Esophagus squamous epithelium (tissue), 5 donors: ENCODE measurements around the gene UGT1A4. TPM values are rescaled to one million over a fixed set of nuclear protein-coding genes. Genes with fewer than 3 reads are reported as not detected.
A peak's percentile ranks its signal among the peaks of the same experiment; 100 is the strongest.
"Not testable (repeated sequence)": the region's sequence is repeated elsewhere in the genome, so short reads cannot be mapped to it uniquely, and the experiment has no call there.

Source experiments
- DNase-seq: peaks from one replicate; lab custom pipeline; 2025; lab: John Stamatoyannopoulos, UW
- H3K27ac ChIP-seq, 4 donors: fragments of 200-600 bp; sonication (generic); one replicate each; pipeline ENCODE4 v1.5.1; 2016 to 2019; ENCODE audit warnings: mild to moderate bottlenecking in 1 of 4
- H3K27me3 ChIP-seq, 4 donors: fragments of 200-600 bp; sonication (generic); 1 replicate in 3 of 4; 2 replicates in 1 of 4; pipeline versions ENCODE4 v1.5.1 to v1.6.0; 2017 to 2021; ENCODE audit warnings: antibody characterized with exemption in 1 of 4
- H3K36me3 ChIP-seq, 3 donors: fragments of 200-600 bp; sonication (generic); one replicate each; pipeline ENCODE4 v1.5.1; 2016 to 2019
- H3K4me1 ChIP-seq, 3 donors: fragments of 200-600 bp; sonication (generic); one replicate each; pipeline ENCODE4 v1.5.1; 2017 to 2019
- H3K4me3 ChIP-seq, 4 donors: fragments of 200-600 bp; sonication (generic); 1 replicate in 3 of 4; 2 replicates in 1 of 4; pipeline ENCODE4 v1.5.1; 2016 to 2019; ENCODE audit warnings: mild to moderate bottlenecking in 2 of 4, moderate library complexity in 1 of 4
- H3K9me3 ChIP-seq, 3 donors: fragments of 200-600 bp; sonication (generic); one replicate each; pipeline ENCODE4 v1.5.1; 2016 to 2019
- POLR2A ChIP-seq, 4 donors: fragments of 450-650 bp; IDR thresholded peaks; one replicate each; pipeline ENCODE4 v1.6.1; 2017; ENCODE audit warnings: antibody characterized with exemption in 4 of 4, mild to moderate bottlenecking in 4 of 4, moderate library complexity in 3 of 4
- WGBS, 2 donors: methylation state at CpG; one replicate each; pipeline ENCODE4 v1.1.5; 2018; 5-methylcytosine and 5-hydroxymethylcytosine counted together
- intact Hi-C: fragments of 100-400 bp; cut with DNase I; formaldehyde crosslinking; loops from one replicate; pipeline ENCODE4 v1.15.0; 2022
- total RNA-seq, 4 donors: library from RNA; depleted of rRNA; stranded (reverse); fragments of >200 nt; gene quantifications; one replicate each; pipeline ENCODE4 v1.1.0, GENCODE V29; 2016
- TF ChIP-seq, protein P1 (sequence below), 6 experiments: fragments of 450-650 bp in 4 of 6; fragments of 200-600 bp in 2 of 6; sonication (generic) in 2 of 6; IDR thresholded peaks; one replicate each; pipeline ENCODE4 v1.5.1; 2016 to 2019; ENCODE audit warnings: antibody characterized with exemption in 6 of 6, mild to moderate bottlenecking in 4 of 6, moderate library complexity in 4 of 6
- donor health status: DM: yes; HTN: yes; CAD: no.

The UGT1A4 gene
- total RNA-seq, 4 donors from 2014 or later = 1.1 to 7.4 (median 3.4) TPM

DNA sequence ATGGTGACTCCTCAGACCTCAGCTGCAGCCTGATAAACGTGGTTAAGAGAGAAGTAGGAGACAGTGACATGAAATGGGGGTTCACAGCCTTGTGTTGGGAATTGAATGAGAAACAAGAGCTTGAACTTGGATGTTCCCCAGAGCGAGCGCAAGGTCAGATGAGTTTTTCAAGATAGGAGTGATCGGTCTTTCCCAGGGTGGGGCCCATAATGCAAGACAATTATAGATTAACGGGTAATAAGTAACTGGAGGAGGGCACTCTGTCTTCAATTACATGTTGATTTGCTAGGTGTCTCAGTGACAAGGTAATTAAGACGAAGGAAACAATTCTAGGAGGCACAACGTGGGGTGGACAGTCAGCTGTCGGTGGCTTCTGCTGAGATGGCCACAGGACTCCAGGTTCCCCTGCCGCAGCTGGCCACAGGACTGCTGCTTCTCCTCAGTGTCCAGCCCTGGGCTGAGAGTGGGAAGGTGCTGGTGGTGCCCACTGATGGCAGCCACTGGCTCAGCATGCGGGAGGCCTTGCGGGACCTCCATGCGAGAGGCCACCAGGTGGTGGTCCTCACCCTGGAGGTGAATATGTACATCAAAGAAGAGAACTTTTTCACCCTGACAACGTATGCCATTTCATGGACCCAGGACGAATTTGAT lies 5.8 kb upstream of the UGT1A4 start, which contains the start of gene UGT1A5:
Gene UGT1A5 (plus strand): TSS at position 297 of the 651 bp plus-strand sequence. CDS start 85 bp downstream, at position 382.
- intact Hi-C loops = loop anchor here (10.0 kb wide), 1 partner anchor 238 kb away; no protein-coding TSS in a partner anchor
- Histone ChIP-seq H3K4me3 (no peak within 1 kb of the TSS), H3K36me3 (no peaks in the 10 kb centered on the region), H3K4me1 (peaks cover 0 to 28% (median 6%) of the 10 kb centered on the region in 3 donors), H3K9me3 (no peaks in the 10 kb centered on the region), H3K27me3 (peaks cover 0 to 4% (median 0%) of the 10 kb centered on the region in 4 donors), H3K27ac (peak within 1 kb of the TSS in 1 of 4 donors; percentile 60)
- TF ChIP-seq POLR2A (IDR thresholded peaks at IDR 0.05) = no peak
- TF ChIP-seq, protein P1, sequence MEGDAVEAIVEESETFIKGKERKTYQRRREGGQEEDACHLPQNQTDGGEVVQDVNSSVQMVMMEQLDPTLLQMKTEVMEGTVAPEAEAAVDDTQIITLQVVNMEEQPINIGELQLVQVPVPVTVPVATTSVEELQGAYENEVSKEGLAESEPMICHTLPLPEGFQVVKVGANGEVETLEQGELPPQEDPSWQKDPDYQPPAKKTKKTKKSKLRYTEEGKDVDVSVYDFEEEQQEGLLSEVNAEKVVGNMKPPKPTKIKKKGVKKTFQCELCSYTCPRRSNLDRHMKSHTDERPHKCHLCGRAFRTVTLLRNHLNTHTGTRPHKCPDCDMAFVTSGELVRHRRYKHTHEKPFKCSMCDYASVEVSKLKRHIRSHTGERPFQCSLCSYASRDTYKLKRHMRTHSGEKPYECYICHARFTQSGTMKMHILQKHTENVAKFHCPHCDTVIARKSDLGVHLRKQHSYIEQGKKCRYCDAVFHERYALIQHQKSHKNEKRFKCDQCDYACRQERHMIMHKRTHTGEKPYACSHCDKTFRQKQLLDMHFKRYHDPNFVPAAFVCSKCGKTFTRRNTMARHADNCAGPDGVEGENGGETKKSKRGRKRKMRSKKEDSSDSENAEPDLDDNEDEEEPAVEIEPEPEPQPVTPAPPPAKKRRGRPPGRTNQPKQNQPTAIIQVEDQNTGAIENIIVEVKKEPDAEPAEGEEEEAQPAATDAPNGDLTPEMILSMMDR (IDR thresholded peaks at IDR 0.05) = no peak
- 76 to 89% methylated on average over 9 to 14 of the region's 14 CpGs for WGBS, 2 donors
- DNase-seq = no peak

- no peak overlapping the region for H3K27ac ChIP-seq
- intact Hi-C loops = loop anchor here (10.0 kb wide), 1 partner anchor 238 kb away; no protein-coding TSS in a partner anchor
- no peak for DNase-seq
- TF ChIP-seq, protein P1 (IDR thresholded peaks at IDR 0.05) = no peak
- TF ChIP-seq POLR2A (IDR thresholded peaks at IDR 0.05) = no peak
- no peaks in the 10 kb centered on the region for H3K36me3 ChIP-seq
- H3K4me1 ChIP-seq = peaks cover 0 to 23% (median 4%) of the 10 kb centered on the region in 3 donors
- no peaks in the 10 kb centered on the region for H3K9me3 ChIP-seq
- 69 to 79% methylated on average over 7 of the region's 7 CpGs for WGBS, 2 donors
- no peak overlapping the region for H3K4me3 ChIP-seq
- H3K27me3 ChIP-seq = peaks cover 0 to 4% (median 0%) of the 10 kb centered on the region in 4 donors
Measured at GRCh38 chr2:233713262-233713615, 5.3 kb upstream of the UGT1A4 start.

- H3K4me3 ChIP-seq = no peak overlapping the region
- no peak overlapping the region for H3K27ac ChIP-seq
- 54 to 68% methylated on average over 2 of the region's 2 CpGs for WGBS, 2 donors
- intact Hi-C loops = loop anchor here (10.0 kb wide), 1 partner anchor 239 kb away; no protein-coding TSS in a partner anchor
- DNase-seq = no peak
- no peaks in the 10 kb centered on the region for H3K9me3 ChIP-seq
- H3K36me3 ChIP-seq = peaks cover 0 to 5% (median 0%) of the 10 kb centered on the region in 3 donors
- H3K4me1 ChIP-seq = peaks cover 0 to 14% (median 0%) of the 10 kb centered on the region in 3 donors
- TF ChIP-seq POLR2A (IDR thresholded peaks at IDR 0.05) = no peak
- H3K27me3 ChIP-seq = peaks cover 0 to 4% (median 0%) of the 10 kb centered on the region in 4 donors
Measured at GRCh38 chr2:233714121-233714520, 4.4 kb upstream of the UGT1A4 start.

- TF ChIP-seq, protein P1 (IDR thresholded peaks at IDR 0.05) = no peak
- no peak for TF ChIP-seq POLR2A (IDR thresholded peaks at IDR 0.05)
- DNase-seq = no peak
- WGBS, 2 donors = 75 to 83% methylated on average over 7 to 8 of the region's 8 CpGs
Measured at GRCh38 chr2:233728723-233729301, 10.3 kb downstream of the UGT1A4 start, which contains the start of gene UGT1A3. Gene UGT1A3 (plus strand): TSS chr2:233729042. CDS start chr2:233729127, 85 bp downstream.

DNA sequence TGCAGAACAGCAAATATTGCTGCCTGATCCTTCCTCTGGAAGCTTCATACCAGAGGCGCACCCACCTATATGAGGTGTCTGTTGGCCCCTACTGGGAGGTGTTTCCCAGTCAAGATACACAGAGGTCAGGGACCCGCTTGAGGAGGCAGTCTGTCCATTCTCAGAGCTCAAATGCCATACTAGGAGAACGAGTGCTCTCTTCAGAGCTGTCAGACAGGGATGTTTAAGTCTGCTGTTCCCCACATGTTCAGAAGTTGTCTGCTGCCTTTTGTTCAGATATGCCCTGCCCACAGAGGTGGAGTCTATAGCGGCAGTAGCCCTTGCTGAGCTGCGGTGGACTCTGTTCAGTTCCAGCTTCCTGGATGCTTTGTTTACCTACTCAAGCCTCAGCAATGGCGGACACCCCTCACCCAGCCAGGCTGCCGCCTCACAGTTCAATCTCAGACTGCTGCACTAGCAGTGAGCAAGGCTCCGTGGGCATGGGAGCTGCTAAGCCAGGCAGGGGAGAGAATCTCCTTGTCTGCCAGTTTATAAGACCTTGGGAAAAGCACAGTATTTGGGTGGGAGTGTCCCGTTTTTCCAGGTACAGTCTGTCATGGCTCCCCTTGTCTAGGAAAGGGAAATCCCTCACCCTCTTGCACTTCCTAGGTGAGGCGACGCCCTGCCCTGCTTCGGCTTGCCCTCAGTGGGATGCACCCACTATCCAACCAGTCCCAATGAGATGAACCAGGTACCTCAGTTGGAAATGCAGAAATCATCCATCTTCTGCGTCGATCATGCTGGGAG lies 18.5 kb downstream of the UGT1A4 start:
- intact Hi-C loops = not testable (repeated sequence)

More at GRCh38 chr2:233728723-233729301, 10.3 kb downstream of the UGT1A4 start, which contains the start of gene UGT1A3:
- Histone ChIP-seq H3K36me3 (peaks cover 0 to 19% (median 0%) of the 10 kb centered on the region in 3 donors), H3K4me3 (no peak within 1 kb of the TSS), H3K4me1 (no peaks in the 10 kb centered on the region), H3K27me3 (no peaks in the 10 kb centered on the region), H3K27ac (no peak within 1 kb of the TSS), H3K9me3 (no peaks in the 10 kb centered on the region)
- intact Hi-C loops = no loop called here

More for the DNA sequence above, 18.5 kb downstream of the UGT1A4 start:
- 88 to 91% methylated on average over 3 to 7 of the region's 14 CpGs for WGBS, 2 donors
- DNase-seq, H3K27ac ChIP-seq, H3K4me3 ChIP-seq, H3K4me1 ChIP-seq, H3K9me3 ChIP-seq, H3K27me3 ChIP-seq: not testable (repeated sequence)
- H3K36me3 ChIP-seq = peaks cover 0 to 28% (median 0%) of the 10 kb centered on the region in 3 donors
